PC-3 (cell line): ENCODE measurements around the gene NANOS3. TPM values are rescaled to one million over a fixed set of nuclear protein-coding genes. Genes with fewer than 3 reads are reported as not detected.

Experiments
- ATAC-seq: fragments of 200-7000 bp; cut with Tn5 transposase; 2 replicates; pipeline ENCODE4 v1.9.1; 2020; ENCODE audit warnings: mild to moderate bottlenecking, moderate library complexity
- BruUV-seq: library from RNA; stranded (reverse); fragments of 400-500 nt; replicated peaks from 2 replicates; lab custom pipeline; 2021; lab: Mats Ljungman, UMichigan
- CTCF ChIA-PET: fragments of 300-600 bp; sonication (Branson Sonifier 250); formaldehyde crosslinking; loops from one replicate; lab custom pipeline; 2022; ENCODE audit warnings: antibody characterized with exemption; lab: Charles Lee
- POLR2A ChIA-PET: fragments of 300-600 bp; sonication (Branson Sonifier 250); formaldehyde crosslinking; loops from one replicate; lab custom pipeline; 2022; ENCODE audit warnings: antibody characterized with exemption; ENCODE audit not compliant: unreplicated experiment; lab: Charles Lee
- DNase-seq: peaks from one replicate; pipeline ENCODE4 v3.0.0-alpha.2; 2015
- H2AFZ ChIP-seq: fragments of 300-600 bp; sonication (generic); 2 replicates; pipeline ENCODE4 v1.6.0; 2016; ENCODE audit warnings: antibody characterized with exemption, low read length
- H3F3A ChIP-seq: fragments of 300-600 bp; sonication (generic); one replicate; pipeline ENCODE4 v1.6.0; 2017; ENCODE audit warnings: antibody characterized with exemption, low read length, control low read depth, mild to moderate bottlenecking; ENCODE audit not compliant: unreplicated experiment
- H3K27ac ChIP-seq: fragments of 300-600 bp; sonication (generic); 2 replicates; pipeline ENCODE4 v1.5.1; 2016; ENCODE audit warnings: mild to moderate bottlenecking, low read length
- H3K27me3 ChIP-seq: fragments of 300-600 bp; sonication (generic); 2 replicates; pipeline ENCODE4 v1.6.1; 2016; ENCODE audit warnings: low read length, mixed read lengths
- H3K36me3 ChIP-seq: fragments of 300-600 bp; sonication (generic); 2 replicates; pipeline ENCODE4 v1.6.1; 2016; ENCODE audit warnings: low read depth, mixed run types, low read length, mixed read lengths
- H3K4me1 ChIP-seq: fragments of 300-600 bp; sonication (generic); 2 replicates; pipeline ENCODE4 v1.5.1; 2016; ENCODE audit warnings: low read length; ENCODE audit not compliant: insufficient read depth
- H3K4me2 ChIP-seq: fragments of 300-600 bp; sonication (generic); 2 replicates; pipeline ENCODE4 v1.6.0; 2016; ENCODE audit warnings: low read length
- H3K4me3 ChIP-seq: fragments of 300-600 bp; sonication (generic); 2 replicates; pipeline ENCODE4 v1.5.1; 2016; ENCODE audit warnings: mild to moderate bottlenecking, low read length, mixed read lengths
- H3K79me2 ChIP-seq: fragments of 300-600 bp; sonication (generic); 2 replicates; pipeline ENCODE4 v1.6.1; 2017; ENCODE audit warnings: low read length, mixed read lengths
- H3K9ac ChIP-seq: fragments of 300-600 bp; sonication (generic); 2 replicates; pipeline ENCODE4 v1.6.0; 2016; ENCODE audit warnings: mild to moderate bottlenecking, low read length
- H3K9me2 ChIP-seq: fragments of 300-600 bp; sonication (generic); replicated peaks from 2 replicates; pipeline ENCODE4 v1.6.1; 2016; ENCODE audit warnings: mixed run types, low read length, mixed read lengths
- H3K9me3 ChIP-seq: fragments of 300-600 bp; sonication (generic); 2 replicates; pipeline ENCODE4 v1.6.1; 2016; ENCODE audit warnings: low read length, mixed read lengths
- H4K20me1 ChIP-seq: fragments of 300-600 bp; sonication (generic); 2 replicates; pipeline ENCODE4 v1.6.1; 2016; ENCODE audit warnings: low read length, mixed read lengths
- EZH2 ChIP-seq: fragments of 300-600 bp; sonication (generic); IDR thresholded peaks from one replicate; pipeline ENCODE4 v1.6.1; 2017; ENCODE audit warnings: antibody characterized with exemption, mild to moderate bottlenecking, low read length; ENCODE audit not compliant: unreplicated experiment
- EZH2phosphoT487 ChIP-seq: fragments of 300-600 bp; sonication (generic); IDR thresholded peaks from 2 replicates; pipeline ENCODE4 v1.6.1; 2018; ENCODE audit warnings: mild to moderate bottlenecking, antibody characterized with exemption, low read length, borderline replicate concordance
- intact Hi-C: fragments of 100-400 bp; cut with micrococcal nuclease; formaldehyde crosslinking; loops from 2 replicates; pipeline ENCODE4 v1.9.0; 2023
- total RNA-seq: library from RNA; depleted of rRNA; stranded (reverse); fragments of >200 nt; gene quantifications from 2 replicates; pipeline ENCODE4 v1.2.3, GENCODE V29; 2014
- TF ChIP-seq, protein P1 (sequence below): fragments of 300-600 bp; sonication (generic); conservative IDR thresholded peaks from 2 replicates; pipeline ENCODE4 v1.5.1; 2017; ENCODE audit warnings: antibody characterized with exemption, low read depth, mild to moderate bottlenecking, low read length

The NANOS3 gene
- total RNA-seq, 1 experiment from 2014 or later, result 1.7 TPM

DNA sequence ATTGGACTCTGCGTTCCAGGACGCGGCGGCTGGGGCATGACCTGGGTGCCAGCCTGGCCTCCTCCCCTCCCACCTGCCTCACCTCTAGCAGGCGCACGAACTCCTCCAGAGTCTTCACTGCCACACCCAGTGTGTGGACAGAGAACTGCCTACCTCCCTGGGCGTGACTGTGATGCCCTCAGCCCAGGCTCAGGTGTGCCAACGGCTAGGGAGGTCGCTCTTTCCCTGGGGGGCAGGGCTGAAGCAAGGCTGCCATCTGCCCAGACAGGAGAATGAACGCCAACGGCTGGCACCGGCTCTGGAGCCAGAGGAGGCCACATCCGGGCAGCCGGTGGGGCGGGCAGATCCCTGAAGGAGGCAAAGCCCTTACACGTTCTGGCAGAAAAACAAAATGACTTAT, 11.3 kb downstream of the NANOS3 start:
- intact Hi-C loops, result no loop called here
- no peaks in the 10 kb centered on the region for H3K4me1 ChIP-seq
- ChIA-PET POLR2A (no interaction called here), CTCF (no interaction called here)
- H3K27ac ChIP-seq, result no peak overlapping the region
- no peaks in the 10 kb centered on the region for H3K79me2 ChIP-seq
- no peak overlapping the region for H3K9ac ChIP-seq
- no peaks in the 10 kb centered on the region for H3K36me3 ChIP-seq
- TF ChIP-seq EZH2 (no peak), EZH2phosphoT487 (no peak)
- TF ChIP-seq, protein P1, sequence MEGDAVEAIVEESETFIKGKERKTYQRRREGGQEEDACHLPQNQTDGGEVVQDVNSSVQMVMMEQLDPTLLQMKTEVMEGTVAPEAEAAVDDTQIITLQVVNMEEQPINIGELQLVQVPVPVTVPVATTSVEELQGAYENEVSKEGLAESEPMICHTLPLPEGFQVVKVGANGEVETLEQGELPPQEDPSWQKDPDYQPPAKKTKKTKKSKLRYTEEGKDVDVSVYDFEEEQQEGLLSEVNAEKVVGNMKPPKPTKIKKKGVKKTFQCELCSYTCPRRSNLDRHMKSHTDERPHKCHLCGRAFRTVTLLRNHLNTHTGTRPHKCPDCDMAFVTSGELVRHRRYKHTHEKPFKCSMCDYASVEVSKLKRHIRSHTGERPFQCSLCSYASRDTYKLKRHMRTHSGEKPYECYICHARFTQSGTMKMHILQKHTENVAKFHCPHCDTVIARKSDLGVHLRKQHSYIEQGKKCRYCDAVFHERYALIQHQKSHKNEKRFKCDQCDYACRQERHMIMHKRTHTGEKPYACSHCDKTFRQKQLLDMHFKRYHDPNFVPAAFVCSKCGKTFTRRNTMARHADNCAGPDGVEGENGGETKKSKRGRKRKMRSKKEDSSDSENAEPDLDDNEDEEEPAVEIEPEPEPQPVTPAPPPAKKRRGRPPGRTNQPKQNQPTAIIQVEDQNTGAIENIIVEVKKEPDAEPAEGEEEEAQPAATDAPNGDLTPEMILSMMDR, result no peak
- H3K4me3 ChIP-seq, result no peak overlapping the region
- no peak overlapping the region for H3K4me2 ChIP-seq
- no peak for ATAC-seq
- H3K9me2 ChIP-seq, result no peaks in the 10 kb centered on the region
- no peak for DNase-seq
- H2AFZ ChIP-seq, result no peak overlapping the region
- no peaks in the 10 kb centered on the region for H3K27me3 ChIP-seq
- H3K9me3 ChIP-seq, result no peaks in the 10 kb centered on the region
- no peaks in the 10 kb centered on the region for H4K20me1 ChIP-seq
- BruUV-seq, result no TSS peak
- no peaks in the 10 kb centered on the region for H3F3A ChIP-seq

GRCh38 chr19:13890136-13890535, 13.2 kb downstream of the NANOS3 start:
- POLR2A ChIA-PET, result no interaction called here
- Histone ChIP-seq H3K9ac (no peak overlapping the region), H3K9me2 (no peaks in the 10 kb centered on the region), H3K79me2 (no peaks in the 10 kb centered on the region), H3K27ac (no peak overlapping the region), H2AFZ (no peak overlapping the region), H3K9me3 (no peaks in the 10 kb centered on the region), H3K36me3 (no peaks in the 10 kb centered on the region), H3F3A (no peaks in the 10 kb centered on the region), H3K27me3 (no peaks in the 10 kb centered on the region), H3K4me1 (no peaks in the 10 kb centered on the region), H4K20me1 (no peaks in the 10 kb centered on the region), H3K4me2 (no peak overlapping the region), H3K4me3 (no peak overlapping the region)
- BruUV-seq, result no TSS peak
- CTCF ChIA-PET, result no interaction called here
- intact Hi-C loops, result no loop called here
- no peak for DNase-seq
- TF ChIP-seq, protein P1, result no peak
- TF ChIP-seq EZH2phosphoT487, result no peak
- no peak for TF ChIP-seq EZH2
- ATAC-seq, result no peak

- no peak overlapping the region for H3K4me2 ChIP-seq
- BruUV-seq, result no TSS peak
- POLR2A ChIA-PET, result no interaction called here
These were observed 15.9 kb downstream of the NANOS3 start for GRCh38 chr19:13892870-13893269.

More at GRCh38 chr19:13892870-13893269, 15.9 kb downstream of the NANOS3 start:
- no peaks in the 10 kb centered on the region for H3K36me3 ChIP-seq
- DNase-seq (peak; percentile 43), ATAC-seq (peak; percentile 22; the same call in 1 of the 2 replicates)
- H3K9ac ChIP-seq, result no peak overlapping the region
- intact Hi-C loops, result no loop called here
- CTCF ChIA-PET, result no interaction called here
- no peaks in the 10 kb centered on the region for H4K20me1 ChIP-seq
- H3K4me3 ChIP-seq, result no peak overlapping the region
- no peaks in the 10 kb centered on the region for H3F3A ChIP-seq
- no peaks in the 10 kb centered on the region for H3K79me2 ChIP-seq
- TF ChIP-seq EZH2 (no peak), EZH2phosphoT487 (no peak)
- TF ChIP-seq, protein P1, result no peak
- no peak overlapping the region for H3K27ac ChIP-seq
- H3K9me3 ChIP-seq, result no peaks in the 10 kb centered on the region
- H2AFZ ChIP-seq, result no peak overlapping the region
- H3K9me2 ChIP-seq, result no peaks in the 10 kb centered on the region
- no peaks in the 10 kb centered on the region for H3K4me1 ChIP-seq
- H3K27me3 ChIP-seq, result no peaks in the 10 kb centered on the region
